GM21529 (cell line): ENCODE measurements around the gene MUC5B.
"Not testable (repeated sequence)": the region's sequence is repeated elsewhere in the genome, so short reads cannot be mapped to it uniquely, and the experiment has no call there.

Experiments used
- ATAC-seq: cut with Tn5 transposase; IDR thresholded peaks from one replicate; pipeline ENCODE4 v1.9.1; 2021; ENCODE audit not compliant: unreplicated experiment

MUC5B gene

GRCh38 chr11:1222491-1223345 lies at the start of gene MUC5B:
MUC5B (plus strand) TSS chr11:1223066; CDS start chr11:1223124, 58 bp downstream.
- ATAC-seq = no peak

DNA sequence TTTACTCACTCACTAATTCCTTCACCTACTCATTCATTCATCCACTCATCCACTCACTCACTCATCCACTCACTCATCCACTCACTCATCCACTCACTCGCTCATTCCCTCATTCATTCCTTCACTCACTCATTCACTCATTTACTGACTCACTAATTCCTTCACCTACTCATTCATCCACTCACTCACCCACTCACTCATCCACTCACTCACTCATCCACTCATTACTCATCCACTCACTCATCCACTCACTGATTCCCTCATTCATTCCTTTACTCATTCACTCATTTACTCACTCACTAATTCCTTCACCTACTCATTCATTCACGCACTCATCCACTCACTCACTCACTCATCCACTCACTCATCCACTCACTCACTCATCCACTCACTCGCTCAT lies 49.5 kb upstream of the MUC5B start:
- not testable (repeated sequence) for ATAC-seq

GRCh38 chr11:1174441-1175370 lies 48.2 kb upstream of the MUC5B start:
- ATAC-seq = no peak

GRCh38 chr11:1175461-1176223 lies 47.2 kb upstream of the MUC5B start:
- ATAC-seq = no peak

DNA sequence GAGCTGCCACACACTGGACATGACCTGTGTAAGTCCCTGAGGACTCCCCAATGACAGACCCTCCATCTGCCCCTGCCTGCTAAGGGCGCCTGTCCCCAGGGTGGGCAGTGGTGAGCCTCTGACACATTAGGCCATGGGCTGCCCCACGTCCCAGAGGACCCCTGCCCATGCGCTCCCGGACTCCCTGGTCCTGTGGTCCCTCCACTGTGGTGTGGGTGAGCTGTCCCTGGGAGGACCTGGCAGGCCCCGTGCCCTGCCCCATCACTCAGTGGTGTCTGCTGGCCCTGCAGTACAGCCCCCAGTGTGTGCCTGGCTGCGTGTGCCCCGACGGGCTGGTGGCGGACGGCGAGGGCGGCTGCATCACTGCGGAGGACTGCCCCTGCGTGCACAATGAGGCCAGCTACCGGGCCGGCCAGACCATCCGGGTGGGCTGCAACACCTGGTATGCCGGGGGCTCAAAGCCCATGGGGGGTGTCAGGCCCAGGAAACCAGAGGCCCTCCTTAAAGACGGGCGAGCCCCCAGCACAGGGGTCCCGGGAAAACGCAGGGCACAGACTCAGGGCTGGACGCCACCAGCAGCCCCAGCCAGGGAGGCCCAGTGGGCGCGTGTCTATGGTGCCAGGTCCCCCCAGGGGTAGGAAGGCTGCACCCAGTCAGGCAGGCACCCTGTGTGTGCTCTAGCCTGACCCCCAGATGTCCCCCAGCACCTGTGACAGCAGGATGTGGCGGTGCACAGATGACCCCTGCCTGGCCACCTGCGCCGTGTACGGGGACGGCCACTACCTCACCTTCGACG lies 46.4 kb upstream of the MUC5B start:
- ATAC-seq = no peak

GRCh38 chr11:1177020-1177770 lies 45.7 kb upstream of the MUC5B start:
- ATAC-seq = no peak

DNA sequence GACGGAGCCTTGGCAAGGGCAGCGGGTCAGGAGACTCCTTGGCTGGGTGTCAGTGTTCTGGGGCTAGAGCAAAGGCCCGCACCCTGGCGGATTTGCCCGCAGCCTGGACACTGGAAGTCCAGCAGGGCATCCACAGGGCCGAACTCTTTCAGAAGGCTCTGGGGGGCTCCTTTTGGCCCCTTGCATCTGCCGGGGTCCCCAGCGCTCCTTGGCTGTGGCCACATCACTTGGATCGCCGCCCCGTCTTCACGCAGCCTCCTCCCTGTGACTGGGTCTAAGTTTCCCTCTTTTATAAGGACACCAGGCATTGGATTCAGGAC lies 45.1 kb upstream of the MUC5B start:
- ATAC-seq = no peak

- ATAC-seq = no peak
Measured at GRCh38 chr11:1178201-1178885, 44.5 kb upstream of the MUC5B start.

GRCh38 chr11:1178906-1179305 lies 44.0 kb upstream of the MUC5B start:
- no peak for ATAC-seq

DNA sequence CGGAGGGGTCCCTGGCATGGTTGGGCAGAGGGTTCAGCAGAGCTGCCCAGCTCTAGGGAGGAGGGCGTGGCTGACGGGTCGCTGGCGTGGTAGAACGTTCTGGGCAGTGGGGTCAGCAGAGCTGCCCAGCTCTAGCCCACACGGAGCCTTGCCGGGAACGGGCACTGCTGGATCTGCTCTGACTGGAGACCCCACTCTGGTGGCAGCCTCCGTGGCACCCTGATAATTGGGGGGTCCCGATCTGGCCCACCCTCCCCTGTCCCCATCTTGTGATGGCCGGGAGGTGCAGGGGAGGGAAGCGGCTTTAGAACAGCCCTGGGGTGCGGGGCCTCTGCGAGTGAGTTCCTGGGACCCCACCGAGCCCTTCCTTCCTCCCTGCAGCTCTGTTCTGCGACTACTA lies 43.2 kb upstream of the MUC5B start:
- no peak for ATAC-seq

- ATAC-seq = no peak
Measured at GRCh38 chr11:1180171-1180570, 42.7 kb upstream of the MUC5B start.

GRCh38 chr11:1180947-1181391 lies 41.9 kb upstream of the MUC5B start:
- ATAC-seq = no peak

DNA sequence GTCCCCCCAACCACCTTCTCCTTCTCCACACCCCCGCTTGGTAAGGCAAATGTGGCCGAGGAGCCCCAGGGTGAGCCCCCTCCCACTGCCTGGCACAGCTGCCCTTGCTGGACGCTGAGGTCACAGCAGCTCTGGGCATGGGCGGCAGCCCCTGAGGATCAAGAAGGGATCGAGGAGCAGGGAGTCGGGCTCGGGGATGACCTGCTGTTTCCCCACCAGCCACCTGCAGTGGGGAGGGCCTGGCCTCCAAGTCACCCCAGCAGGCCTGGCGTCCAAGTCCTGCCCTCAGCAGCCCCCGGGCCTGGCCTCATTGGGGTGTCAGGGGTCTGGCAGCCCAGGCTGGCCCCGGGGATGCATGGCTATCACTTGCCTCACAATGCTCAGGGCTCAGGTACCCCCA lies 41.4 kb upstream of the MUC5B start:
- ATAC-seq = no peak

GRCh38 chr11:1181853-1182535 lies 40.9 kb upstream of the MUC5B start:
- no peak for ATAC-seq

DNA sequence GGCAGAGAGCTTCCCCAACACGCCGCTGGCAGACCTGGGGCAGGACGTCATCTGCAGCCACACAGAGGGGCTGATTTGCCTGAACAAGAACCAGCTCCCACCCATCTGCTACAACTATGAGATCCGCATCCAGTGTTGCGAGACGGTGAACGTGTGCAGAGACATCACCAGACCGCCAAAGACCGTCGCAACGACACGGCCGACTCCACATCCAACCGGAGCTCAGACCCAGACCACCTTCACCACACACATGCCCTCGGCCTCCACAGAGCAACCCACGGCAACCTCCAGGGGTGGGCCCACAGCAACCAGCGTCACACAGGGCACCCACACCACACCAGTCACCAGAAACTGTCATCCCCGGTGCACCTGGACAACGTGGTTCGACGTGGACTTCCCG lies 38.7 kb upstream of the MUC5B start:
- ATAC-seq = not testable (repeated sequence)

DNA sequence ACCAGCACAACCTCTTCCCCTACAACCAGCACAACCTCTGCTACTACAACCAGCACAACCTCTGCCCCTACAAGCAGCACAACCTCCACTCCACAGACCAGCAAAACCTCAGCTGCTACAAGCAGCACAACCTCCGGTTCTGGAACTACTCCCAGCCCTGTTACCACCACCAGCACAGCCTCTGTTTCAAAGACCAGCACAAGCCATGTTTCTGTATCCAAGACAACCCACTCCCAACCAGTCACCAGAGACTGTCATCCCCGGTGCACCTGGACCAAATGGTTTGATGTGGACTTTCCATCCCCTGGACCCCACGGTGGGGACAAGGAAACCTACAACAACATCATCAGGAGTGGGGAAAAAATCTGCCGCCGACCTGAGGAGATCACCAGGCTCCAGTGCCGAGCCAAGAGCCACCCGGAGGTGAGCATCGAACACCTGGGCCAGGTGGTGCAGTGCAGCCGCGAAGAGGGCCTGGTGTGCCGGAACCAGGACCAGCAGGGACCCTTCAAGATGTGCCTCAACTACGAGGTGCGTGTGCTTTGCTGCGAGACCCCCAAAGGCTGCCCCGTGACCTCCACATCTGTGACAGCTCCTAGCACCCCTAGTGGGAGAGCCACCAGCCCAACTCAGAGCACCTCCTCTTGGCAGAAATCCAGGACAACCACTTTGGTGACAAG lies 34.3 kb upstream of the MUC5B start:
- ATAC-seq = not testable (repeated sequence)

DNA sequence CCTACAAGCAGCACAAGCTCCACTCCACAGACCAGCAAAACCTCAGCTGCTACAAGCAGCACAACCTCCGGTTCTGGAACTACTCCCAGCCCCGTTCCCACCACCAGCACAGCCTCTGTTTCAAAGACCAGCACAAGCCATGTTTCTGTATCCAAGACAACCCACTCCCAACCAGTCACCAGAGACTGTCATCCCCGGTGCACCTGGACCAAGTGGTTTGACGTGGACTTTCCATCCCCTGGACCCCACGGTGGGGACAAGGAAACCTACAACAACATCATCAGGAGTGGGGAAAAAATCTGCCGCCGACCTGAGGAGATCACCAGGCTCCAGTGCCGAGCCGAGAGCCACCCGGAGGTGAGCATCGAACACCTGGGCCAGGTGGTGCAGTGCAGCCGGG lies 33.0 kb upstream of the MUC5B start:
- not testable (repeated sequence) for ATAC-seq
